GM13976 (cell line): ENCODE measurements around the gene ERC1.
"Not testable (repeated sequence)": the region's sequence is repeated elsewhere in the genome, so short reads cannot be mapped to it uniquely, and the experiment has no call there.

Experiments used
- DNase-seq: peaks from one replicate; pipeline ENCODE4 v3.0.0; 2012; ENCODE audit warnings: low spot score
- CTCF ChIP-seq: IDR thresholded peaks from 2 replicates; pipeline ENCODE4 v1.5.1; 2012; ENCODE audit warnings: borderline replicate concordance, mild to moderate bottlenecking; ENCODE audit not compliant: insufficient read depth; ENCODE audit errors: extremely low read depth, missing control alignments, control extremely low read depth
- in situ Hi-C: fragments of 300-500 bp; cut with MboI; formaldehyde crosslinking; loops from one replicate; pipeline ENCODE4 v1.12.0; 2022; ENCODE audit warnings: low sequenced_read_pairs, mixed read lengths, inconsistent platforms; ENCODE audit not compliant: unreplicated experiment

The ERC1 gene

GRCh38 chr12:1351926-1352325 lies 360.9 kb downstream of the ERC1 start:
- no peak for DNase-seq
- in situ Hi-C loops, result no loop called here
- no peak for TF ChIP-seq CTCF

- in situ Hi-C loops, result no loop called here
- TF ChIP-seq CTCF, result no peak
- DNase-seq, result no peak
Observed at GRCh38 chr12:1353451-1353850, 362.4 kb downstream of the ERC1 start.

GRCh38 chr12:1355396-1355795 lies 364.4 kb downstream of the ERC1 start:
- no peak for DNase-seq
- TF ChIP-seq CTCF, result no peak
- in situ Hi-C loops, result no loop called here

- in situ Hi-C loops, DNase-seq: not testable (repeated sequence)
Observed at GRCh38 chr12:1355871-1356270, 364.8 kb downstream of the ERC1 start.

- TF ChIP-seq CTCF, result no peak
- in situ Hi-C loops, result no loop called here
Observed at GRCh38 chr12:1356285-1356684, 365.3 kb downstream of the ERC1 start.

GRCh38 chr12:1357171-1357570 lies 366.1 kb downstream of the ERC1 start:
- DNase-seq, result no peak
- in situ Hi-C loops, result no loop called here
- no peak for TF ChIP-seq CTCF

More at GRCh38 chr12:1356285-1356684, 365.3 kb downstream of the ERC1 start:
- no peak for DNase-seq

- TF ChIP-seq CTCF, result no peak
- in situ Hi-C loops, result no loop called here
- DNase-seq, result no peak
Observed at GRCh38 chr12:1357711-1358110, 366.7 kb downstream of the ERC1 start.
